OCI-M1 (cell line): ENCODE results near the gene MOB2.

ENCODE experiments used
- DNase-seq: peaks from one replicate; lab custom pipeline; 2025; lab: John Stamatoyannopoulos, UW

MOB2 gene

DNA sequence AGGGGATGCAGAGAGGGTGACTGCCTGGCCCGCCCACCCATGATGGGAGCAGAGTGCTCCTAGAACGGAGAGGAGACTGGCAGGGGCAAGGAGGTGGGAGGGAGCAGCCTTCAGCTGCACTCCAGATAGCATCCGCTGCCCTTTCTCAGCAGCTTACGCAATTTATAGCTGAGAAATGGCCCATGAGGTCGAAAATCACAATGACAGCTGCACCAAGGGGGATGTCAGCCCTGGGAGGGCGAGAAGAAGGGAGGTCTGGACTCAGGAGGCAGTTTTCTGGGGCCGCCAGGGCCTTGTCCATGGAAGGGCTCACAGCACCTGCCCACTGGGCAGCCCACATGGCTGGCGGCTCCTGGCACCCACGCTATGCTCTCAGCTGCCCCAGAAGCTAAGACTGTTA, 17.6 kb upstream of the MOB2 start:
- no peak for DNase-seq

DNA sequence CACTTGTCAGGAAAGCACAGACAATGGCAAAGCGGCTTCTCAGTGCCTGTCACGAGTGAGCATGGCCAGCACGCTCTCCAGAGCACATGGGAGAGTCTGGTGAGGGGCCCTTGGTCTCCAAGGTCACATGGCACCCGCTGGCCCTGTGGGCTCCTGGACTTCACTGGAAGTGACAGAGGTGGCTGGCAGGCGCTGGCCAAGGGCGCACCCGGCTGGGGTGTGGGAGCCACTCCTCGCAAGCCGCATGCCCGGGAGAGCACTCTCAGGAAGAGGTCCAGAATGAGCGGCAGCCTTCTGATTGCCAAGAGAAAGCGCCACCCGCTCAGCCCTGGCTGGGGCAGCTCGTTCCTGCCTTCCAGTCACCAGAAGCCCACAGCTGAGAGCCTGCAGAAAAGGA, 17.1 kb upstream of the MOB2 start:
- DNase-seq = no peak

DNA sequence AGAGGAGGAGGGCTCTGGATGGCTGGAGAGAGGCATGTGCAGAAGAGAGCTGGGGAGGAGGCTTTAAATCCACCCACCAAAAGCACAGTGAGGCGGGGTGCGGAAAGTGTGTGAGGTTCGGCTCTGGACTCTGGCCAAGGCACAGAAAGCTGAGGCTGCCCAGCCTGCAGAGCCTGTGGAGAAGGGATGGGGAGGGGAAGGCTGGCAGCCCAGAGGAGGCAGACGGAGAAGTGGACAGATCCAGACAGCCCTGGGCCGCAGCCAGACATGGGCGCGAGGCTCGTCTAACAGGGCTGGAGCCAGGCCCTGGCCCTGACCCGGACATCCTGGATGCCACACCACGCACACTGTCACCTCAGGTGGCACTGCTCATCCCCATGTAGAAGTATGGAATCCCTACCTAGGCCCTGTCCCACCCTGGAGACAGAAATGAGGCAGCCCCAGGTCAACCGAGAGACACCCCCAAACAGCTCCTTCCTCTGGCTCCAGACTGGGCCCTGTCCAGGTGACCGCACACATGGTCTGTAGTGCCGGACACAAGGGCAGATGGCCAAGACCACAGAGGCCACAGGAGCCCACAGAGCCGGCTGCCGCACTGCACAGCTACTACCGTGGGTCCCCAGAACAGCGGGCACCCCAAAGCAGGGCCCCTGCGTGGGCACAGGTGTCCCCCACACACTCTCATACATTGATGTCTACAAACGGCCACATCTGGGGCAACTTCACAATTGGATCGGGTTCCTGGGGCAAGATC, 16.6 kb upstream of the MOB2 start:
- DNase-seq = no peak

DNA sequence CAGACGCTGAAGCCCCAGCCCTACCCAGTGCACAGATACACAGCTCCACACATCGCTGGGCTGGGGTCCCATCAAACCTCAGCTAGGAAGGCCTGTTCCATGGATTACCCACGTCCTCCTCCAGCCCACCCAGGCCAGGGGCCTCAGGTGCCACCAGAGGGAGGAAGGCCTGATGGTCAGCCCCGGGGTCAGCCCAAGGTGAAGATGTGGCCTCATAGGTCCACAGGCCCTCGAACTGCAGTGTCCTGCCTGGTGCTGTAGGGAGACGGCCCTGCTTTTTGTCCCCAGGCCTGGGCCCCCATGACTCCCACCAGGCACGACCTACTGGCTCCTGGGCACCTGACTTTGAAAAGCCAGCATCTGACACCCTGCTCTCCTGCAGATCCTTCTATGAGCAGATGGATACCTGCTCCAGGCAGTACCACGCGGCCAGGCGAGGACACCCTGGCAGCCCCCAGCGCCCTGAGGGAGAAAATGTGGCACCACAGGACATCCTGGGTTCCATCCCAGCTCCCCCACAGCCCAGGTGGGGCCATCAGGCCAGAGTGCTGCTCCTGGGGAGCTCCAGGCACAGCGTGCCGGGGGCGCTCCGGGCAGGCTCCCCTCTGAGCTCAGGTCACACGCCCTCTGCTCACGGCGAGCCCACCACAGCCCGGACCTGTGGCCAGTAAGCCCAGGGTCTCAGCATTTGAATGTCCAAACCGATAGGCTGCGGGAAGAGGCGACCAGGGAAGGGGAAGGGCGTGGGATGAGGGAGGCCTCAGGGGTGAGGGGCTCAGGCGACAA, 15.8 kb upstream of the MOB2 start:
- no peak for DNase-seq

DNA sequence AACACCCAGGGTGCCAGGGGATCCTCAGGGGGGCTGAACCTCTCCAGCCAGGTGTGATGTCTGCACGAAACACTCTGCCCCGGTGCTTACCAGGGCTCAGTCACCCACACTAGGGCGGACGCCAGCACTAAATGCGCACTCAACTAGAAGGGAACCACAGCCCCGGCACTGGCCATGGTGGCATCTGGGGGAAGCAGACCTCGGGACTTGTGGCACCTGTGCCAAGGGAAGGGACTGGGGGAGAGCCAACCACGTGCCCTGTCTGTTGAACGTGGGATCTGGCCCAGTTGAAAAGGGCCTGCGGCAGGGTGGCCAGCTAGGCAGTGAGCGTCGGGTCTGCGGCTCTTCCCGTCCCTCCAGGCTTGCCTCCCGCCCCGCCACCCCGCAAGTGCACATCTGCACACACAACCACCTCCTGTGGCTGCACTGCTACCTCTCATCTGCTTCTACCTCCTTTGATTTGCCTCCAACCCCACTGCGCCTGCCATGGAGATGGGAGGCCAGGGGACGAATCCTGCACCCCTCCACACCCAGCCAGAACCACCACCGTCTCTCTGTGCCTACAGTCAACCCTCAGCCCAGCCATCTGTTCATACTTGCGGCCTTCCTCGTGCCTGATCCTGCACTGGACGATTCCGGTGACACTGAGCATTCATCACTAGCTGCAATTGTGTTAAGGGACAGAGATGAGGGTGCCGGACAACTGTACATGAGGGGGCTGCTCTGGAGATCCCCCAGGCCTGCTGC, 15.0 kb upstream of the MOB2 start:
- DNase-seq = no peak

DNA sequence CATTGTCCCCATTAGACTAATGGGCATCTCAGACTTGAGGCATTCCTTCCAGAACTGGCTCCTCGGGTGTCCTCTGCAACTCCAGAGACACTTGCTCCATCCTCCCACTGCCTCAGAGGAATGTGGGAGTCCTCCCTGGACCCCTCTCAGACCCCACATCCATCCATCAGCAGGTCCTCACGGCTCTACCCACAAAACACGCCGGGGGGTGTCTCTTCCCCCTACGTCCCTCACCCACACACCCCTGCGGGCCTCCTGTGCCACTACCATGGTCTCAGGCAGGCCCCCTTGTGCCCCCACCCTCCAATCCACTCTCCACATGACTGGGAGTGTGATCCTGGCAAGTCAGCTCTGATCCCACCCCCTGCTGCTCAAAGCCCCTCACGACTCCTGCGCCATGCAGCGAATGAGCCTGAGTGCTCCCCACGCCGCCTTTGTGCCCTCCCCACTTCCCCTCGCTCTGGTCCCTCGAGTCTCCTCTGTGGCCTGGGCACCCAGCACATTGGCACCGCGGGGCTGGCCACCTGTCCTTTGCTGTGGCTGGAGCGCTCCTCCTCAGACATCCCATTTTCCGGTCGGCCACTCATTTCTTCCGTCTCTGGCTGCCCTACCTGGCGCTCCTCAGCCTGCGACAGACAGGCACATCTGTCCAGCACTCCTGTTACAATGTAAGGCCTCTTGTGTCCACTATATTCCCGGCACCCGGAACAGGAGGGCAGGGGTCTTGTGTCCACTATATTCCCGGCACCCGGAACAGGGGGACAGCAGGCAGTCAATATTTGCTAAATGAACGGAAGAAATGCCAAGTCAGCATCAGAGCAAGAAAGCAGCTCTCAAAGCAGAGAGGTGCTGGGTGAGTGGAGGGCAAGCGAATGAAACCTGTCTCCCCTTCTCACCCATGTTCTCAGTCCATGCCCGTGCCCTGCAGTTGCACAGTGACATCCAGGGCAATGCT, 14.2 kb upstream of the MOB2 start:
- DNase-seq = no peak

DNA sequence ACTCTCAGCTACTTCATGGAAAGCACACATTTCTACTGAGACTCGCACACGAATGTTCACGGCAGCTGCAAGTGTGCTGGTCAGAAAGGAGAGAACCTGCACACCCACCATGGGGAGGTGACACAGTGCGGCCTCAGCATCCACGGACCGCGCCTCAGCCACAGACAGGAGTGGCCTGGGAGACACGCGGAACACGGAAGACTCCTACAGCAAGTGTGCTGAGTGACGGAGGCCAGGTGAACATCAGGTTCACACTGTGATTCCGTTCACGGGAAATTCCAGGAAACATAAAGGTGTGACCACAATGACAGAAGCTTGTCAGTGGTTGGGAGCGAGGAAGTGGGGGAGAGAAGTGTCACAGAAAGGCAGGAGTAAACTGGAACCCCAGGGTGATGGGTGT, 13.3 kb upstream of the MOB2 start:
- no peak for DNase-seq

DNA sequence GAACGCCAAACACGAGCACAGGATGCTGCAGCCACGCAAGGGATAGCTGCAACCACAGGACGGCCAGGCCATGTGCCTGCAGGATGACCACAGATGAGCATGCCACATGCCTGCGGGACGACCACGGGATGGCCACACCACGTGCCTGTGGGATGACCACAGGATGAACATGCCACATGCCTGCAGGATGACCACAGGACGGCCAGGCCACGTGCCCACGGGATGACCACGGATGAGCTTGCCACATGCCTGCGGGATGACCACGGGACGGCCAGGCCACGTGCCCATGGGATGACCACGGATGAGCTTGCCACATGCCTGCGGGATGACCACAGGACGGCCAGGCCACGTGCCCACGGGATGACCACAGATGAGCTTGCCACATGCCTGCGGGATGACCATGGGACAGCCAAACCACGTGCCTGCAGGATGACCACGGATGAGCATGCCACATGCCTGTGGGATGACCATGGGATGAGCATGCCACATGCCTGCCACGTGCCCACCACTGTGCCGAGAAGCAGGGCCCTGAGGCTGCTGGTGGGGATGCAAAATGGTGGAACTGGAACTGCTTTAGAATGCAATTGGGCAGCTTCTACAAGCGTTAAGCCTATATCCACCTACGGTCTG, 12.8 kb upstream of the MOB2 start:
- DNase-seq = no peak

DNA sequence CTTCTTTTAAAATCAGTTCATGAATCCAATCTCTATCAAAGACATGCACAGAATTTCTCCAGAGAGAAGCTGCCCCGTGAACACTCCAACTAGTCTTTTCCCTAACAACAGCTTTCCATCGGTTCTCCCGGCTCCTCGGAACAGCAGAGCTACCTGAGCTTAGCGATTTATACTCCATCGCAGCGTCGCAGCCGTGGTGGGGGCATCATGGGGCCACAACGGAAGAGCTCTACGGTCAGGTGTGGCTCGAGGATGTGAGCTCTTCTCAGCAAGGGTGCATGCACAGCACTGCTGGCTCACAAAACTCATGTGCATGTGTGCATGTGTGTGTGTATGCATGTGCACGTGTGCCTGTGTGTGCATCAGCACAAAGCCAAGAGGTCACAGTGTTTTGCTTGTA, 11.7 kb upstream of the MOB2 start:
- DNase-seq = no peak

DNA sequence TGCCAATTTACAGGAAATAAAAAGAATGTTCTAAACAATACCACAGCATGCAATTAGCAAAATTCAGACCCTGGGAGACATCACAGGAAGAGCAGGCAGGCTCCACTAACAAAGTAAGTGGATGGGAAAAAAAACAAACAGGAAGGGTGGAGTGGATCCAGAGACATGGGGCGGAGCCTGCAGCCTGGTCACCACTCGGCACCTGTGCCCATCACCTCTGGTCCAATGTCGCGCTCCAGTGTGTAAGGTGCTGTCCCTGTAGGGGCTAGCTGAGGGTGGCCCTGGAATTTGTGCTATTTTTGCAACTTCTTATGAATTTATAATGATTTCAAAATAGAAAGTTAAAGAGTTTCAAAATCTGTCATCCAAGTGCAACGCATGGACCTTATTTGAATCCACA, 11.0 kb upstream of the MOB2 start:
- no peak for DNase-seq

DNA sequence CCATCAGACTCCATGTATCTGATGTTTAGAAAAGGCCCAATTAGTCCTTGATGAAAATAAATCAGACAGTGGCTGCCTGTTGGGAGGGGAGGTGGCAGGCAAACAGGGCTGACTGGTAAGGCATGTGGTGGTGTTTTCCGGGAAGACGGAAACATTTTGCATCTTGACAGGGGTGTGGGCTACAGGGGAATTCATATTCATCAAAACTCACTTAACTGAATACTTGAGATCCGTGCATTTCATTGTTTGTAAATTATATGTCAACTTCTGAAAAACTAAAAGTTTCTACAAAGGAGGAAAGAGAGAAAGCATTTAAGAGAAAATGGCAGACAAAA, 10.1 kb upstream of the MOB2 start:
- DNase-seq = no peak

DNA sequence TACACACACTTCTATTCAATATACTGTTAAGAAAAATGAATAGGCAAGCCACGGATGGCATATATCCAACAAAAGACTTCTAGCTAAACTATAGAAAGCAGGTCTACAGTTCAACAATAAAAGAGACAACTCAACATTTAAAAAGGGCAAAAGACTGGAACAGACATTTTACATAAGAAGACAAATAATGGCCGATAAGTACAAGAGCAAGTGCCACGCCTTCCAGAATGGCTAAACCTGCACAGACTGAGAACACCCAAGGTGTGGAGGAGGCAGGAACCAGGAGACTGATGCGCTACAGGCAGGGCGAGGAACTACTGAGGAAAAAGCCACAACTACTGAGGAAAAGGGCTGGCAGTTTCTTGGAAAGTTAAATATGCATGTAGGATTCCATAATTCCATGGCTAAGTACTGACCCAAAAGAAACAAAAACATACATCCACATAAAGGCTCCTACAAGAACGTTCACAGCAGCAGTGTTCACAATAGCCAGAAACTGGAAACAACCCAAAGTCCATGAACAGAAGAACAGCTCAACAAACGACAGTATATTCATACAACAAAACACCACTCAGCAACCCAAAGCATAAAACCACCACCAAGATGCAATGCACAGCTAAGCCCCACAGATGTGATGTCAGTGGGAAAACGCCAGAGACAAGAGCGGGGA, 9.6 kb upstream of the MOB2 start:
- no peak for DNase-seq

DNA sequence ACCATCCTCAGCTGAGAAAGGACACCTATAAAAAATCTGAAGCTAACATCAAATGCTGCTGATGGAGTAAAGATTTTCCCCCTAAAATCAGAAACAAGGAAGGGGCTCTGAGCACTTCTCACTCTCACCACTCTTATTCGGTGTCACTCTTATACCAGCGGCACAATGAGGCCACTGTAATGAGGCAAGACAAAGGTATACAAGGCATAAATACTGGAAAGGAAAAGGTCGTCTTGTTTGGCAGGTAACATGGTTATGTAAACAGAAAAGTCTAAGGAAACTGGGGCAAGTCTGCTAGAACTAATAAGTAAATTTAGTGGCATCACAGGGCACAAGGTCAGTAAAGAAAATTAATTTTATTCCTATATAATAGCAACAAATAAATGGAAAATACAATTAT, 8.1 kb upstream of the MOB2 start:
- no peak for DNase-seq

DNA sequence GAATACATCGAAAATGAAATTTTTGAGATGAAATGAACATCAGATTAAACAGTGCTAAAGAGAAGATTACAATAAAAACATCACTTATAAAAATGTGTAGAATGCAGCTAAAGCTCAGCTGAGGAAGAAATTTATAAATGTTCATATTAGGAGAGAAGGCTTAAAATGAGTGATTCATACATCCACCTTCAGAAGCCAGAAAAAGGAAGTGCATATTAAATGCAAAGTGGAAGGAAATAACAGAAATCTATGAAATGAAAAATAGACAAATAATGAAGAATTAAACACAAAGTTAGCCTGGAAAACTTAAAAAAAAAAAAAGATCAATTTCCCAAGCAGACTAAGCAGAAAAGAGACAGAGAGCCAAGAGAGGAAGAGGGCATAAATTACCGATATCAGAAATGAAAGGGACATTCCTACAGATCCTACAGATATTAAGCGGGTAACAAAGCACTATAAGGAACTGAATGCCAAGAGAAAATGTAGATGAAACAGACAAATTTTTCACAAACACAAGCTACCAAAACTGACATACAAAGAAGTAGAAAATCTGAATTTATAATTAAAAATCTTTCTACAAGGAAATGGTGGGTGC, 7.2 kb upstream of the MOB2 start:
- no peak for DNase-seq

DNA sequence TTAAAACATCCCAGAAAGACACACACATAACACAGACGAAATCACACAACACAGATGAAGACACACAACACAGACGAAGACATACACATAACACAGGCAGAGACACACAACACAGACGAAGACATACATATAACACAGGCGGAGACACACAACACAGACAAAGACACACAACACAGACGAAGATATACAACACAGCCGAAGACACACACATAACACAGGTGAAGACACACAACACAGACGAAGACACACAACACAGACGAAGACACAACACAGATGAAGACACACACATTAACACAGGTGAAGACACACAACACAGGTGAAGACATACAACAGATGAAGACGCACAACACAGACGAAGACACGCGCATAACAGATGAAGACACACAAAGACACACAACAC, 4.8 kb upstream of the MOB2 start:
- DNase-seq = no peak

DNA sequence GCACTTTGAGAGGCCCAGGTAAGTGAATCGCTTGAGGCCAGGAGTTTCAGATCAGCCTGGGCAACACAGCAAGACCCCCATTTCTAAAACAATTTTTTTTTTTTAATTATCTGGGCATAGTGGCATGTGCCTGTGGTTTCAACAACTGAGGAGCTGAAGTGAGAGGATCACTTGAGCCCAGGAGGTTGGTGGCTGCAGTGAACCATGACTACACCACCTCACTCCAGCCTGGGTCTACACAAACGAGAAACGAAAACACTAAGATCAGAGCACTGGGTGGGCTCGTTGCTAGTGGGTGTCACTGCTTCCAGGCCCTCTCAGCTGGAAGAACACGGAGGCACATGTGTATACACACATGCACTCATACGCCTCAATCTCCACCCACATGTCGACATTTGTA, 4.1 kb upstream of the MOB2 start:
- no peak for DNase-seq

DNA sequence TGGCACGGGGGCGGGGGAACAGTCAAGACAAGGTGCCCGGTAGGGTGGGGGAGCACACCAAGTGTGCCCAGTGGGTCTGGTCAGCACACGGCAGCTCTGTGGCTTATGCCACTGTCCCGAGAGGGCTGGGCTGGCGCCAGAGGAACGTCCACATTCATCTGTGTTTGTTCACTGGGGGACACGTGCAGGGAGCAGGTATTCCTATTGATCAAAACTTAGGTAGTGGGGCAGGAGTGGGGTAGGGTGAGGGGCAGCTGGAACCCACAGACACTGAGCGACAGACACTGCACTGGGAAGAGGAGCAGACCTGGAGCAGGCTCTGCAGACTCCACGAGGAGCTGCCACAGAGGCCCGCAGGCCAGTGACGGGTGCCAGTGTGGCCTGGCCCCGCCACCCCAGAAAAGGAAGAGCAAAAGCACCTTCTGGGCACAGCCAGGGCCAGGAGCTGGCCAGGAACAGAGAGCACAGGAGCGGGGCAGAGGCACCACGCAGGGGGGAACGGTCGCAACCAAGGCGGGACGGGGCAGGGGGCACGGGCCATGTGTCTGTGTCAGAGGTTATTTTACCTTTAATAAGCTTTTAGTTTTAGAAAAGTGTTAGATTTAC, 2.1 kb upstream of the MOB2 start:
- no peak for DNase-seq

DNA sequence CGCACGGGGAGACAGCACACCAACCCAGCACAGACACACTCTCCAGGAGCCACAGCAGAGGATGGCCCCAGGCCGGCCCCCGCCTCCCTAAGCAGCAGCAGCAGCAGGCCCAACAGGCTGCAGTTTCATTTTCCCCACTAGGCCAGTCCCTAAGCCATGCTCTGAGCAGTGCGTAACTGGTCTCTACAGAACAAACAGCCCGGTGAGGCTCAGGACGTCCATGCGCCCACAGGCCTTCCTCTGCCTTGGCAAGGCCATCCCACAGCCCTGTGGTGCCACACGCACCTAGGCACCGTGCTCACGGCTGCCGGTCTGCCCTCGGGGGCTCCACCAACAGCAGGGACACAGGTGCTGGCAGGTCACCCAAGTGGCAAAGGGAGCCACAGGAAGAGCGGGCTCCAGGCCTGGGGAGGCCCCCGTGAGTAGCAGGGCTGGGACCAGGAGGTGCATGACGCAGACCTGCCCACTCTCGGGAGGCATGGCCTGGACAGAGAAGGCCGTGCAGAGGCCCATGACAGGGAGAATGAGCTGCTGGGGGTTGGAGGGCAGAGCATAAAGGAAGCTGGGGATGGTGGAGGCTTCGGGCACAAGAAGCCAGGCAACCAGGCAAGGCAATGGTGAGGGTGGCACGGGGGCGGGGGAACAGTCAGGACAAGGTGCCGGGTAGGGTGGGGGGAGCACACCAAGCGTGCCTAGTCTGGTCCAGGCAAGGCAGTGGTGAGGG, 1.4 kb upstream of the MOB2 start:
- no peak for DNase-seq

DNA sequence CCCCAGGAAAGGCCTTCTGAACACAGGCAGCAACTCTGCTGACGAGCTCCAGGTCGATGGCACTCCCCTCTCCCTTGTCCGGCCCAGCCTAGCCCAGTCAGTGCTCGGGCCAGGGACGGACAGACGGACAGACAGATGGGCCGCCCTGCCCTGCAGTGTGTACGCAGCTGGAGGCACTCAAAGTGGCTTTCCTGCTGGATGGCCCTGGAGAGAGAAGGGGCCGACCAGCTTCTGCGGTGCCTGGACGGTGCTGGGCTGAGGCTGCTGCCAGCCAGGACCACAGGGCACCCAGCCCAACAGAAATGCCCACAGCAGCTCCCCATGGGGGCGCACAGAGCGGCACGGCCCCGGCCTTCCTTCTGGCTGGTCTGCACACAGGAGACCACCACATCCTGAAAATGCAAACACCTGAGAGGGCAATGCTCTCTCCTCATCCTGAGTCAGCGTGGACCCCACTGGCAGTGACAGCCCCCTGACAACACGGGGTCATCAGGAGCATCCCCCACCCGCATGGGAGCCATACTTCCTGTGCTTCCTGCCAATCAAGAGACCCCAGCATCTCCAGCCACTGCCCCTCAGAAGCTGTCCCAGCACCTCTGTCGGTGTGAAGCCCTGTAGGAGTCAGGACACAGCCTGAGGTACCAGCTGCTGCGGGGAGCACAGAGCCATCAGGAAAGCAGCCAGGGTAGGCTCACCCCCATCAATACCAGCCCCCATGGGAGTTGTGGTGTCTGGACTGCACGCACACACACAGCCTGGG, 692 bp upstream of the MOB2 start:
- no peak for DNase-seq
